ENCODE results near the gene HBEGF.

- TF ChIP-seq CTCF (IDR thresholded peaks at IDR 0.05; ENCODE audit: poor library complexity) (no peak), EZH2phosphoT487 (IDR thresholded peaks at IDR 0.05; ENCODE audit: low read depth, severe bottlenecking, unreplicated experiment) (no peak), EZH2 (IDR thresholded peaks at IDR 0.05; ENCODE audit: borderline replicate concordance) (no peak)
Measured at GRCh38 chr5:140287801-140288521, 58.4 kb downstream of the HBEGF start.
